Measurements from ENCODE around the gene KLHDC8A.

KLHDC8A gene

DNA sequence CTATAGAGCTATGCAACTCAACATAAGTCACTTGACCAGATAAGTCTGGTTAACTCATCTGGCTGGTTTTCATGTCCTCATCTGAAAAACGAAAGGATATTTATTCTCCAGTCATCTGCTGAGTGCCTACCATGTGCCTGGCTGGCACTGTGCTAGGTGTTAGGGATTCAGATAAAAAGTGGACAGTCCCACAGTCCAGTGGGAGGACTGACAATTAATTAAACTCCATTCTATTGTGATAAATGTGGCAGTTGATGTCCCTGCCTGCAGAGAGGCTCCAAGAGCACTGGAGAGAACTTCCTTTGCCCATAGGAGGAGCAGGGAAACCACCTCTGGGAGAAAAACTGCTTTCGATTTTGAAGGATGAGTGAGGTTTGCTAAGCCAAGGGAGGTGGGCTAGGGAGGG lies 40.6 kb downstream of the KLHDC8A start:
- TF ChIP-seq CTCF (IDR thresholded peaks at IDR 0.05; ENCODE audit: control insufficient read depth, insufficient read depth, low read depth, low read length, missing control alignments): no peak
- no peak for DNase-seq (ENCODE audit: low read depth)

DNA sequence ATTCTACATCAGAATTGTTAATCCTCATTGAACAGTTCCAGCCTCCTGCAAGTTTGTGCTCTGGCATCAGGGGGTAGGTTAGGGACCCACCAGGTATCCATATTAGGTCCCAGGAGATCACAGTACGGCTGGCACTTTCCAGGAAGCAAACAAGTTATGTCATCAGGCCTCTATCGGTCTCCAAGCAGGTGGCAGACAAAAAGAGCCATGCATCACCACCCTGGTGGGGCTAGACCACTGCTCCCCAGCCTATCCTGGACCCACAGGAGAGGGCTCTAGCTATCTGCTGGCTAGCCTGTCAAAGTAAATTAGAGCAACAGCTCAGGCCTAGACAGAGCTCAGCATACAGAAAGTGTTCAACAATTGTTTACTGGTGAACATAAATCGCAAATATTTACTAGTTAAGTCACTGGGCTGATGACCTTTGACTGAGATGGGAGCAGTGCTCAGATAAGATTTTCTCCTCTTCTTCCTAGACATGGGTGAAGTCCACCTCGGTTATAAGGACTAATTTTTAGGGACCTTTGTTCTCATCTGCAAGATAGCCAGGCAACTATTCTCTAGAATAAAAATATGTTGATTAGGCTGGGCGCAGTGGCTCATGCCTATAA lies 41.6 kb downstream of the KLHDC8A start:
- DNase-seq (ENCODE audit: low read depth): no peak
- H3K4me3 ChIP-seq (ENCODE audit: control insufficient read depth, low read depth, low read length): no peak overlapping the region
- no peak for TF ChIP-seq CTCF (IDR thresholded peaks at IDR 0.05; ENCODE audit: control insufficient read depth, insufficient read depth, low read depth, low read length, missing control alignments)

More for the DNA sequence above, 40.6 kb downstream of the KLHDC8A start:
- H3K4me3 ChIP-seq (ENCODE audit: control insufficient read depth, low read depth, low read length): no peak overlapping the region

DNA sequence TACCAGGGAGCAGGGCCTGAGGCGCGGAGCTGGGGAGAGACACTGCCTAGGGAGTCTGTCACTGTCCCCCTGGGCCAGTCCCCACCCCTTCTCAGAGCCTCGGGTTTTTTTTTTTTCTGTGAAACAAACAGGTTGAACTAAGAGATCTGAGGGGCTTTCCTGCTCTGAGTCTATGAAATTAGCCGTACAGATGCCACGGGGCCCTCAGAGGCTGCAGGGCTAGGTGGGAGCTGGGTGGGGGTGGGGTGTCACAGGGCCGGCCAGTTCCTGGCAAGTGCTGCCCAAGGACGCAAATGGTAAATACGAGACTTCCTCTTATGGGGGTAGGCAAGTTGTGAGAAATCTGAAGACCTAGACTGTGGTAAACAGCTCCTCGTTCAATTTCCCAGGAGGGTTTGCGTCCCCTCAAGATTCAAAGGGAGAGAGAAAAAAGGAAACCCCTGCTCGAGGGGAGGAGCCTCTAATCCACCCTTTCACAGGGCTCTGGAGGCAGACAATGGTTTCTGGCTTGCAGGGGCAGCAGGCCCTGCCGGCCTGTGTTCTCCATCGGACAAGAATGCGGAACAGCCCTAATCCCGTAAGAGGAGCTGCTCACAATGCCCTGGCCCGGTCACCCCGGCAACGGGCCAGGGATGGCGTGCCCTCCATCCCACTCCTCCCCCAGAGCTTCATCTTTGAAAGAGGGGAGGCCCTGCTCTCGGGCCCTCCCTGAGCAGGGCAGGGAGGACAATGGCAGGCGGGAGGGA lies 43.0 kb downstream of the KLHDC8A start:
- H3K4me3 ChIP-seq (ENCODE audit: control insufficient read depth, low read depth, low read length): no peak overlapping the region
- DNase-seq (ENCODE audit: low read depth): no peak
- no peak for TF ChIP-seq CTCF (IDR thresholded peaks at IDR 0.05; ENCODE audit: control insufficient read depth, insufficient read depth, low read depth, low read length, missing control alignments)

DNA sequence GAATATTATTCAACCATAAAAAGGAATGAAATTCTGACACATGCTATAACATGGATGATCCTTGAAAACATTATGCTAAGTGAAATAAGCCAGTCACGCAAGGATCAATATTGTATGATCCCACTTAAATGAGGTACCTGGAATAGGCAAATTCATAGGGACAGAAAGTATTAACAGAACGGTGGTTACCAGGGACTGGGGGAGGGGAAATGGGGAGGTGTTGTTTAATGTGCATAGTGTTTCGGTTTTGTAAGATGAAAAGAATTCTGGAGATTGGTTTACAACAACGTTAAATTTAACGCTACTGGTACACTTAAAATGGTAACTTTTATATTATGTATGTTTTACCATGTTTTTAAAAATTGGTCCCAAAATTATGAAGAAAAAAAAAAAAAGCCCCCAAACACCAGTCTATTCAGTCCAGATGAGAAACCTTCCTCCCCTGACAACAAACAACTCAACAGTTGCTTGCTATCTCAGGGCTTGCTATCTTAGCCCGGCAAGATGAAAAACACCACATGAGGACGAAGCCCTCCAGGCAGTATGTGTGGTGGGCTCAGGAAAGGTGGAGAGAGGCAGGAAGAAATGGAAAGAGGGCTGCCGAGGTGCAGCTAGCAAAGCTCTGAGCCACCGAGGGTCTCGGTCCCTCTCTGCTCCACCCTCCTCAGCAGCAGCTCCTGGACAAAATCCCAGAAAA lies 43.7 kb downstream of the KLHDC8A start:
- H3K4me3 ChIP-seq (ENCODE audit: control insufficient read depth, low read depth, low read length): no peak overlapping the region
- DNase-seq (ENCODE audit: low read depth): no peak
- no peak for TF ChIP-seq CTCF (IDR thresholded peaks at IDR 0.05; ENCODE audit: control insufficient read depth, insufficient read depth, low read depth, low read length, missing control alignments)

DNA sequence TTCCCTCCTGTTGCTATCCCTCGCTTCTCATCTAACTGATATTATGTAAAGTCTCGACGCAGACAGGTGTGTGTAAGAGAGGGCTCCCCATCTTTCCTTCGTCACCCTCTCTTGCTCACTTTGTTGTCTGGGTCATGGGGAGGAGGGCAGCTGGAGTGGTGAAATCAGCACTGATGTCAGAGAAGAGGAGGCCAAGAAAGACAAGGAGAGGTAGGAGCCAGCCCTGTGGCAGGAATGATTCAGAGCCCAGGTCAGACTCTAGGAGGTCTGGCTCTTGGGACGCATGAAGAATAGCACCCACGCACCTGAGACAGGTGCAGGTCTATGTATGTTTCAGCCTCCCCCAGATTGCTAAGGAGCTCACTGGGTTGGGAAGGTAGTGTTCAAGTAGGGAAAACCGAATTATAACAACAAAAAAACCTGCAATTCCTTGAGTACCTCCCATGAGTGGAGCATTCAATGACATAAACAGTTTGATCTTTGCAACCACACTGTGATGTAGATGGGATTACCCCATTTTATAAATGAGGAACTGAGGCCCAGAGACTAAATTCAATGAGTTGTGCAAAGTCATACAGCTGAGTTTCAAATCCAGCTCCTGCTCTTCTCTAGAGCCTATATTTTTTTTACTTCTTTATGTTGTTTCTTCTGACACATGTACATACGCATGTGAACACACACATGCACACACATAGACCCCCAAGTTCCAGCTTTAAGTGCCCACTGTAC lies 45.6 kb downstream of the KLHDC8A start:
- TF ChIP-seq CTCF (IDR thresholded peaks at IDR 0.05; ENCODE audit: control insufficient read depth, insufficient read depth, low read depth, low read length, missing control alignments): no peak
- no peak overlapping the region for H3K4me3 ChIP-seq (ENCODE audit: control insufficient read depth, low read depth, low read length)
- no peak for DNase-seq (ENCODE audit: low read depth)

DNA sequence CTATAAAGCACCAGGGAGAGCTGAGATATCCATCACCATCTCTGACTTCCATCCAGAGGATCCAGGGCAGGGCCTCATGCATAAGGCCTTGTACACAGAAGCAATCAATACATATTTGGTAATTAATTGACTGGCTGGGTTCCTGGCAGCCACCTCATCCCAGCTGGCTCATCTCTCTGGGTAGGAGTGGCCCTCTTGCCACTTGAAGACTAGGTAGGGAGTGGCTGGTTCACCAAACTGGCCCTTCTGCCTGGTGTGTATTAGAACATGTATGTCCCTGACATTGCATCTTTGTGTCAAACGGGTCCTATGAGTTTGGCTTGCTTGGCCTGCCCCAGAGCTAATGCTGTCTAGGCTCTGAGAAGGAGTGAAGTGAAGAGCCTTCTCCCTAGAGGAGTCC lies 47.0 kb downstream of the KLHDC8A start:
- TF ChIP-seq CTCF (IDR thresholded peaks at IDR 0.05; ENCODE audit: control insufficient read depth, insufficient read depth, low read depth, low read length, missing control alignments): no peak
- no peak overlapping the region for H3K4me3 ChIP-seq (ENCODE audit: control insufficient read depth, low read depth, low read length)
- DNase-seq (ENCODE audit: low read depth): no peak
